SK-N-MC (cell line): ENCODE results near the gene FANK1.

Experiments
- EZH2 ChIP-seq: fragments of 200-600 bp; sonication (generic); IDR thresholded peaks from one replicate; pipeline ENCODE4 v1.6.1; 2017; ENCODE audit warnings: antibody characterized with exemption
- POLR2AphosphoS5 ChIP-seq: IDR thresholded peaks from 2 replicates; pipeline ENCODE4 v1.6.1; 2012; ENCODE audit warnings: mild to moderate bottlenecking, low read depth, low read length, borderline replicate concordance

GRCh38 chr10:125846894-125847293 lies 49.5 kb upstream of the FANK1 start:
- TF ChIP-seq POLR2AphosphoS5: no peak
- TF ChIP-seq EZH2: no peak
